ENCODE results near the gene ANK3. TPM values are rescaled to one million over a fixed set of nuclear protein-coding genes. Genes with fewer than 3 reads are reported as not detected.

Gene ANK3
- total RNA-seq, 2 donors from 2014 or later: 65.0 to 79.5 TPM

DNA sequence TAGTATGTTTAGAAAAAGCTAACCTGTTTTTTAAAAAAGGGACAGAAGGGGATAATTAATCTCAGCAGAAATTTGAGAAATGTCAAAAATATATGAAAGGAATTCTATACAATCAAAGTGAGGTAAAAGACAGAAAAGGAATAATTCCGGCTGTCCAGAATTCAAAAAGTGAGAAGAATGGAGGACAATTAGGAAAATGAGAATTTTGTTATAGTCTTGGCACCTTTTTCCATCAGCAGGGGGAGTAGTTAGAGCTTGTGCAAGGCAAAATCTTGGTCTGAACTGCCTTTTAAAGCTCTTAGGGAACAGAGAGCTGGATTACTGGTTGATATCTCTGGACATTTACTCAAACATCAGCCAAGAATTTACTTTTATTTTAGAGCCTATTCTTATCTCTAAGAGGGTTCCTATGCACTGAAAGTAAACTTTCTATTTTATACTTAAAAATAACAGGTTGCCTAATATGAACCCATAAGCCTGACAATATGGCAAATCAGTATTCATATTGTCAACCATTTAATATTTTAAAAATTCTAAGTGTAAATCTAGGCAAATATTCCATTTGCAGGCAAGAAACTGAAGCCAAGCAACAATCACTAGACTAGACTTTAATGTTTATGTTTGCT, 185.6 kb downstream of the ANK3 start:
- WGBS, 2 experiments (ENCODE audit: insufficient coverage in 1 of 2, insufficient read length in 1 of 2): 44 to 71% methylated on average over 1 of the region's 1 CpG
- TF ChIP-seq, protein P1, sequence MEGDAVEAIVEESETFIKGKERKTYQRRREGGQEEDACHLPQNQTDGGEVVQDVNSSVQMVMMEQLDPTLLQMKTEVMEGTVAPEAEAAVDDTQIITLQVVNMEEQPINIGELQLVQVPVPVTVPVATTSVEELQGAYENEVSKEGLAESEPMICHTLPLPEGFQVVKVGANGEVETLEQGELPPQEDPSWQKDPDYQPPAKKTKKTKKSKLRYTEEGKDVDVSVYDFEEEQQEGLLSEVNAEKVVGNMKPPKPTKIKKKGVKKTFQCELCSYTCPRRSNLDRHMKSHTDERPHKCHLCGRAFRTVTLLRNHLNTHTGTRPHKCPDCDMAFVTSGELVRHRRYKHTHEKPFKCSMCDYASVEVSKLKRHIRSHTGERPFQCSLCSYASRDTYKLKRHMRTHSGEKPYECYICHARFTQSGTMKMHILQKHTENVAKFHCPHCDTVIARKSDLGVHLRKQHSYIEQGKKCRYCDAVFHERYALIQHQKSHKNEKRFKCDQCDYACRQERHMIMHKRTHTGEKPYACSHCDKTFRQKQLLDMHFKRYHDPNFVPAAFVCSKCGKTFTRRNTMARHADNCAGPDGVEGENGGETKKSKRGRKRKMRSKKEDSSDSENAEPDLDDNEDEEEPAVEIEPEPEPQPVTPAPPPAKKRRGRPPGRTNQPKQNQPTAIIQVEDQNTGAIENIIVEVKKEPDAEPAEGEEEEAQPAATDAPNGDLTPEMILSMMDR (conservative IDR thresholded peaks at IDR 0.05): peak; percentile 78
- Mint-ChIP-seq H3K9me3 (no peaks in the 10 kb centered on the region), H3K4me1 (peaks cover 2% of the 10 kb centered on the region), H3K4me3 (no peak overlapping the region), H3K27me3 (ENCODE audit: insufficient read depth) (no peaks in the 10 kb centered on the region), H3K36me3 (ENCODE audit: low read depth) (peaks cover 5% of the 10 kb centered on the region), H3K27ac (no peak overlapping the region)
- Histone ChIP-seq H3K9ac (ENCODE audit: extremely low read depth, low read length, poor library complexity, severe bottlenecking) (no peak overlapping the region), H3K27ac (ENCODE audit: low read depth, low read length) (no peak overlapping the region), H3K27me3 (ENCODE audit: control insufficient read depth, insufficient read depth, low read length, poor library complexity, severe bottlenecking) (no peaks in the 10 kb centered on the region), H3K36me3 (ENCODE audit: control insufficient read depth, insufficient read depth, low read length) (no peaks in the 10 kb centered on the region), H3K9me3 (ENCODE audit: control insufficient read depth, low read length) (no peaks in the 10 kb centered on the region), H3K4me1 (ENCODE audit: control insufficient read depth, insufficient read depth, low read length) (no peaks in the 10 kb centered on the region), H3K4me3 (ENCODE audit: low read length) (no peak overlapping the region)
- no peak for DNase-seq

- H3K4me3 ChIP-seq (ENCODE audit: low read length): no peak overlapping the region
- H3K9me3 ChIP-seq (ENCODE audit: control insufficient read depth, low read length): no peaks in the 10 kb centered on the region
- no peak overlapping the region for H3K9ac ChIP-seq (ENCODE audit: extremely low read depth, low read length, poor library complexity, severe bottlenecking)
- H3K27ac ChIP-seq (ENCODE audit: low read depth, low read length): no peak overlapping the region
- H3K36me3 Mint-ChIP-seq (ENCODE audit: low read depth): peaks cover 13% of the 10 kb centered on the region
- H3K4me3 Mint-ChIP-seq: no peak overlapping the region
- H3K27me3 ChIP-seq (ENCODE audit: control insufficient read depth, insufficient read depth, low read length, poor library complexity, severe bottlenecking): no peaks in the 10 kb centered on the region
- H3K4me1 ChIP-seq (ENCODE audit: control insufficient read depth, insufficient read depth, low read length): no peaks in the 10 kb centered on the region
- WGBS, 2 experiments (ENCODE audit: insufficient coverage in 1 of 2, insufficient read length in 1 of 2): 91 to 92% methylated on average over 1 of the region's 1 CpG
- TF ChIP-seq, protein P1 (conservative IDR thresholded peaks at IDR 0.05): no peak
- no peaks in the 10 kb centered on the region for H3K27me3 Mint-ChIP-seq (ENCODE audit: insufficient read depth)
- no peaks in the 10 kb centered on the region for H3K9me3 Mint-ChIP-seq
- no peaks in the 10 kb centered on the region for H3K4me1 Mint-ChIP-seq
- H3K27ac Mint-ChIP-seq: no peak overlapping the region
- DNase-seq: no peak
- no peaks in the 10 kb centered on the region for H3K36me3 ChIP-seq (ENCODE audit: control insufficient read depth, insufficient read depth, low read length)
These were observed 189.0 kb downstream of the ANK3 start for GRCh38 chr10:60200682-60201053.

- Mint-ChIP-seq H3K9me3 (no peaks in the 10 kb centered on the region), H3K4me1 (no peaks in the 10 kb centered on the region), H3K4me3 (no peak overlapping the region), H3K36me3 (ENCODE audit: low read depth) (peaks cover 16% of the 10 kb centered on the region), H3K27me3 (ENCODE audit: insufficient read depth) (no peaks in the 10 kb centered on the region), H3K27ac (no peak overlapping the region)
- Histone ChIP-seq H3K27ac (ENCODE audit: low read depth, low read length) (no peak overlapping the region), H3K4me1 (ENCODE audit: control insufficient read depth, insufficient read depth, low read length) (no peaks in the 10 kb centered on the region), H3K9ac (ENCODE audit: extremely low read depth, low read length, poor library complexity, severe bottlenecking) (no peak overlapping the region), H3K4me3 (ENCODE audit: low read length) (no peak overlapping the region), H3K36me3 (ENCODE audit: control insufficient read depth, insufficient read depth, low read length) (no peaks in the 10 kb centered on the region), H3K9me3 (ENCODE audit: control insufficient read depth, low read length) (no peaks in the 10 kb centered on the region), H3K27me3 (ENCODE audit: control insufficient read depth, insufficient read depth, low read length, poor library complexity, severe bottlenecking) (no peaks in the 10 kb centered on the region)
- WGBS, 2 experiments (ENCODE audit: insufficient coverage in 1 of 2, insufficient read length in 1 of 2): 95 to 100% methylated on average over 2 to 8 of the region's 8 CpGs
- TF ChIP-seq, protein P1 (conservative IDR thresholded peaks at IDR 0.05): no peak
- DNase-seq: no peak
These were observed 189.5 kb downstream of the ANK3 start for GRCh38 chr10:60200012-60200681.
